ENCODE data around the gene UGCG. TPM values are rescaled to one million over a fixed set of nuclear protein-coding genes. Genes with fewer than 3 reads are reported as not detected.

Gene UGCG
- polyA plus RNA-seq, 4 donors = 61.4 to 80.0 (median 72.5) TPM

GRCh38 chr9:111917201-111917600, 20.6 kb downstream of the UGCG start:
- DNase-seq (ENCODE audit: low read depth in 4 of 4, low spot score in 2 of 4) = no peak

GRCh38 chr9:111917980-111918379, 21.4 kb downstream of the UGCG start:
- no peak for DNase-seq (ENCODE audit: low read depth in 4 of 4, low spot score in 2 of 4)

- no peak for DNase-seq (ENCODE audit: low read depth in 4 of 4, low spot score in 2 of 4)
Observed at GRCh38 chr9:111919875-111920274, 23.3 kb downstream of the UGCG start.

- DNase-seq (ENCODE audit: low read depth in 4 of 4, low spot score in 2 of 4) = no peak
Observed at GRCh38 chr9:111920531-111920930, 23.9 kb downstream of the UGCG start.

- no peak for DNase-seq (ENCODE audit: low read depth in 4 of 4, low spot score in 2 of 4)
Observed at GRCh38 chr9:111922324-111923013, 25.9 kb downstream of the UGCG start.

- DNase-seq (ENCODE audit: low read depth in 4 of 4, low spot score in 2 of 4) = no peak
Observed at GRCh38 chr9:111924281-111924680, 27.7 kb downstream of the UGCG start.

- no peak for DNase-seq (ENCODE audit: low read depth in 4 of 4, low spot score in 2 of 4)
Observed at GRCh38 chr9:111925017-111925770, 28.6 kb downstream of the UGCG start.

GRCh38 chr9:111925784-111926183, 29.2 kb downstream of the UGCG start:
- DNase-seq (ENCODE audit: low read depth in 4 of 4, low spot score in 2 of 4) = no peak

GRCh38 chr9:111926421-111926875, 29.8 kb downstream of the UGCG start:
- no peak for DNase-seq (ENCODE audit: low read depth in 4 of 4, low spot score in 2 of 4)

- no peak for DNase-seq (ENCODE audit: low read depth in 4 of 4, low spot score in 2 of 4)
Observed at GRCh38 chr9:111928359-111928720, 31.7 kb downstream of the UGCG start.

- DNase-seq (ENCODE audit: low read depth in 4 of 4, low spot score in 2 of 4) = no peak
Observed at GRCh38 chr9:111934747-111935146, 38.1 kb downstream of the UGCG start.

- DNase-seq (ENCODE audit: low read depth in 4 of 4, low spot score in 2 of 4) = no peak
Observed at GRCh38 chr9:111936391-111936790, 39.8 kb downstream of the UGCG start.

- DNase-seq (ENCODE audit: low read depth in 4 of 4, low spot score in 2 of 4) = no peak
Observed at GRCh38 chr9:111937301-111937700, 40.7 kb downstream of the UGCG start.

- no peak for DNase-seq (ENCODE audit: low read depth in 4 of 4, low spot score in 2 of 4)
Observed at GRCh38 chr9:111937781-111938426, 41.3 kb downstream of the UGCG start.

- DNase-seq (ENCODE audit: low read depth in 4 of 4, low spot score in 2 of 4) = no peak
Observed at GRCh38 chr9:111938427-111938800, 41.8 kb downstream of the UGCG start.

- DNase-seq (ENCODE audit: low read depth in 4 of 4, low spot score in 2 of 4) = no peak
Observed at GRCh38 chr9:111939322-111939721, 42.7 kb downstream of the UGCG start.

GRCh38 chr9:111940697-111941096, 44.1 kb downstream of the UGCG start:
- no peak for DNase-seq (ENCODE audit: low read depth in 4 of 4, low spot score in 2 of 4)

- DNase-seq (ENCODE audit: low read depth in 4 of 4, low spot score in 2 of 4) = no peak
Observed at GRCh38 chr9:111943200-111943599, 46.6 kb downstream of the UGCG start.

- no peak for DNase-seq (ENCODE audit: low read depth in 4 of 4, low spot score in 2 of 4)
Observed at GRCh38 chr9:111943746-111944145, 47.1 kb downstream of the UGCG start.

GRCh38 chr9:111944241-111944866, 47.7 kb downstream of the UGCG start:
- DNase-seq (ENCODE audit: low read depth in 4 of 4, low spot score in 2 of 4) = no peak

- DNase-seq (ENCODE audit: low read depth in 4 of 4, low spot score in 2 of 4) = no peak
Observed at GRCh38 chr9:111945216-111945615, 48.6 kb downstream of the UGCG start.
